Activated CD4-positive, CD25-positive, alpha-beta regulatory T cell treated with anti-CD3 and anti-CD28 coated beads, Interleukin-2, amount 50 U/mL, for 16 hours (primary cell): ENCODE measurements around the gene PSME2.
A peak's percentile ranks its signal among the peaks of the same experiment; 100 is the strongest.

Source experiments
- DNase-seq: peaks from one replicate; pipeline ENCODE4 v3.0.0-alpha.2; 2020; ENCODE audit warnings: low read depth, low spot score

Gene PSME2

DNA sequence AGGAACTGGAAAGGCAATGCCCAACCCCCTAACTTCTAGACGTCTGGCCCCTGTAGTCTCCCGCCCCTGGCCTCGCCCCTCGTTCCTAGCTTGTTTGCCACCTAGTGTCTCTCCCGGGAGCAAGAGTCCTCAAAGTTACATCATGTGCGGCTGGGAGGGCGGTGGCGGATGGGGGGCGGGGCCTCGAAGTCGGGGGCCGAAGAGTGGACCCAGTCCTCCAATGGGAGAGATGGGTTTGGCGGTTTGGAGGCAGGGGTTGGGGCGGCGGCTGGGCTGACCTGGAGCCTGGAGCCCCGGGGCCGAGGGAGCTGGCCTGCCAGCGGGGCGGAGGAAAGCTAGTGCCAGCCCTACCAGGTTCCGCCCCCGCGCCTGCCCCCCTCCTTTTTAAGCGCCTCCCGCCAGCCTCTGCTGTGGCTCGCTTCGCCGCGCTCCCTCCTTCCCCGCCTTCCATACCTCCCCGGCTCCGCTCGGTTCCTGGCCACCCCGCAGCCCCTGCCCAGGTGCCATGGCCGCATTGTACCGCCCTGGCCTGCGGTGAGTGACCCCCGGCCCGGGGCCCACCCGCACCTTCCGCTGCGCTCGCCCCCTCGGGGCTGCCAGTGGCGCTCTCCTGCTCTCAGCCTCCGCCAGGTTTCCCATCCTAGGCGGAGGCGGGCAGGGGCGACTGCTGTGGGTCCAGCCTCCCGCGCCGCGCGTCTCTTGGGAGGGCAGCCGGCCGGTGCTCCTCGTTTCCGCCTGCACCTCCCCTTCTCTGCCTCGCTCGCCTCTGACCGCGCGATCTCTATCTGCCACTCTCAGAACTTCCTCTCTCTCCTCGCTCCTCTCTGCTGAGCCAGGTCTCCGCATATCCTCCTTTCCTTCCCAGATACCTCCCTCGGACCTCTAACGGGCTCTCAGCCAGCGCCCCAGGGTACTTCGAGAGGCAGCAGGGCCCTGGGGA, 52.2 kb downstream of the PSME2 start, which contains the start of gene PCK2:
TSS of gene PCK2 (plus strand) at position 411 of the 940 bp plus-strand sequence. CDS start at position 506, 95 bp downstream.
- DNase-seq: peak; percentile 61
